Measurements from ENCODE around the gene PJA1. TPM values are rescaled to one million over a fixed set of nuclear protein-coding genes. Genes with fewer than 3 reads are reported as not detected.

Gene PJA1, protein sequence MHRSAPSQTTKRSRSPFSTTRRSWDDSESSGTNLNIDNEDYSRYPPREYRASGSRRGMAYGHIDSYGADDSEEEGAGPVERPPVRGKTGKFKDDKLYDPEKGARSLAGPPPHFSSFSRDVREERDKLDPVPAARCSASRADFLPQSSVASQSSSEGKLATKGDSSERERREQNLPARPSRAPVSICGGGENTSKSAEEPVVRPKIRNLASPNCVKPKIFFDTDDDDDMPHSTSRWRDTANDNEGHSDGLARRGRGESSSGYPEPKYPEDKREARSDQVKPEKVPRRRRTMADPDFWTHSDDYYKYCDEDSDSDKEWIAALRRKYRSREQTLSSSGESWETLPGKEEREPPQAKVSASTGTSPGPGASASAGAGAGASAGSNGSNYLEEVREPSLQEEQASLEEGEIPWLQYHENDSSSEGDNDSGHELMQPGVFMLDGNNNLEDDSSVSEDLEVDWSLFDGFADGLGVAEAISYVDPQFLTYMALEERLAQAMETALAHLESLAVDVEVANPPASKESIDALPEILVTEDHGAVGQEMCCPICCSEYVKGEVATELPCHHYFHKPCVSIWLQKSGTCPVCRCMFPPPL
- total RNA-seq (2014; rRNA removed; shearing (Covaris generic)): 38.9 and 58.4 TPM in 2 replicates

DNA sequence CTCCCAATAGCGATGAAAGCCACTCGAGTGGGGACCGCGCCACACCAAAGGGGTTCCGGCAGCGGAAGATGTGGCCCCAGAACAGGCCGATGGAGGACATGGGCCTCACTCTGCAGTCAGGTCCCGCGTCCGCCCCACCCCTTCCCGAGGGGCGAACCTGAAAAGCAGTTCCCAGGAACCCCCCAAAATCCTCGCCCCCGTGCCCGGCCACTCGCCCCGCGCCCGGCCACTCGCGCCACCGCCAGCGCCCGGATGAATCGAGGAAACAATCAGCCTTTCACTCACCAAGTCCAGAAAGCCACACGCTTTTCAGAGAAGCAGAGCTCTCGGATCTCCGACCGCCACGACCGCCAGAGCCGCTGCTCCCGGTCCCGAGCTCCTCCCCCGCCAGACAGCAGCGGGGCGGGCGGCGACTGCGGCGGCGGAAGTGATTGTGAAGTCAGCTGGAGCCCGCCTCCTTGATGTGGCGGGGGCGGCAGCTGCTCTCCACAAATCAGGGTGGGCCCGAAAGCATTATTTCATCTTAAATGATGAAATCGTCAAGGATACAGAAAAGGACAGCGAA is at the start of gene PJA1:
Gene PJA1, minus strand, starts transcription at position 367 of the 565 bp plus-strand sequence. CDS start 2,380 bp downstream, outside the sequence.
- DNase-seq (ENCODE audit: low read depth): peak; percentile 74

DNA sequence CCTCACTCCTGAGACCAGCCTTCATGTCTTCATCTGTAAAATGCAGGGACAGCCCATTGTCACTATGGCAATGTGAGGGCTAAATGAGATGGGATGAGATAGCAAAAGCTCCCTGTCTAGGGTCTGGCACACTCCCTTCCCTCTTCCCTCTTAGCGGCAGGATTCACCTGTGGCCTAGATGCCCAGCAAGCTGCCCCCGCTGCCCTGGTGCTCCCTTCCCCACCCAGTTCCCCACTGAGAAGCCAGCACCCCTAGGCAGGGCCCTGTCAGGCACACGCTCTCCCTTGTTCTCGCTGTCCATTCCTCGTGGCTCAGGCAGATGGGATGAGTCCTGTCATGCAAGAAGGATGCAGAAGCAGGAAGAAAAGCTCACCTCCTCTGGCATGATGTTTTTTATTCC is 49.2 kb upstream of the PJA1 start:
- DNase-seq (ENCODE audit: low read depth): no peak

DNA sequence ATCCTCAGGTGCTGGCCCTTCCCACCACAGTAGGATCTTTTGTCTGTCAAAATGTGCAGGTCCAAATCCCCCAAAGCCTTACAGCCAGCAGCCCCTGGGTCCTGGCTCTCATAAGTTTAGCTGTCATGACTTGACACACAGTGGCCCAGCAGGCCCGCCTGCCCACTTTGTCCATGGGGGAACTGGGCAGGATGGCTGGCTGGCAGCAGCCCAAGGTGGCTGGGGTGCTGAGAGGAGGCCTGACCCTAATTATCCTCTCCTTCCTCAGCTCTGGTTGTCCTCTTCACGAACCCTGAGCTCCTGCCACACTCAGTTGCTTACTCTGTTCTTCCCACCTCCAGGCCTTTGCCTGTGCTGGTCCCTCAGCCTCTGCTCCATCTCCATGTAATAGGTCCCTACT is 46.4 kb upstream of the PJA1 start:
- no peak for DNase-seq (ENCODE audit: low read depth)

DNA sequence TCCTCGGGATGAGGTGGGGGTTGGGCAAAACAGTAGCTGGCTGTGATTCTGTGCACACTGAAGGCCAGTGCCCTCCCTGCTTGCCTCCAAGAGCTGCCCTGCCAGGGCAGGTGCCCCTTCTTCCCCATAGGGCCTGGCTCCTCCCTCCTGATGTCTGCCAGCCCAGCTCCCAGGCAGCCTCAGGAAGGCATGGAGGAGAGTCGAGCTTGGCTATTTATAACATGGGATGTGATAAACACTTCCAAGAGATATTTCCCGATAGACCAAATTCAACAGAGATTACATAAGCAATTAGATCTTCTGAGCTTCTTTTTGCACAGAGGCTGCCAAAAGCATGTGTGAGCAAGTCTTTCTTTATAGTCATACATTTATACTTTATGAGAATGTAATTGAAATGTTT is 45.3 kb upstream of the PJA1 start:
- no peak for DNase-seq (ENCODE audit: low read depth)

DNA sequence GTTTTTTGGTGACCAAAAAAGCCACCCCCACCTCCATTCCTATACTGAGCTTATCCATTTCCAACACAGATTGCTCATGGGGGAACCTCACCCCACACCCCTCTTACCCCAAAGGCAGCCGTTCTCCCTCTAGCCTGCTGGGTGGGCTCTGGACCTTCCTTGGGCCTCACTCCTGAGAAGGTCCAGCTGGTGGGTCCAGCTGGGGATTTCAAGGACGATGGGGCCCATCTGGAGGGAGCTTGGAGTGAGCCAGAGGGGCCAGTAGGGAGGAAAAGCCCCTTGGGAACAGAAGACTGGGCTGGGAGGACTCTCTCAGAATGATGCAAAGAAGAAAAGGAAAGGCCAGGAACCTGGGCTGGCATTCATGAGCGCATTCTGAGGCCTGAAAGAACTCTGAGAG is 42.0 kb upstream of the PJA1 start:
- DNase-seq (ENCODE audit: low read depth): no peak

DNA sequence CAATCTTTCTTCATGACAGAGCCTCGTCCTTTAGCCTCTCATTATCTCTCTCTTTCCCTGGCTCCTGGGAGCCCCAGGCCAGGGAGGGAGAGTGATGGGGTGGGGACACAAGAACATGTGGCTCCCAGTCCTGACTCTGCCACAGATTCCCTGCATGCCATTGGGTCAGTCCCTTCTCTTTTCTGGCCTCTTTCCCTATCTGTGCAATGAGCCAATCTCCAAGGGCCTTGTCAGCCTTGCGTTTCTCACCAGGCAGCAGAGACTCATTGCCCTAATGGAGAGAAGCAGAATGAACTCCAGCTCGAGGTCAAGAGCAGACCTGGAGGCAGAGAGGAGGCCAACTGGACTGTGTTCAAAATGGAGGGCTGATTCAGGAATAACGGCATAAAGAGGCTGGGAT is 38.4 kb upstream of the PJA1 start:
- DNase-seq (ENCODE audit: low read depth): no peak

DNA sequence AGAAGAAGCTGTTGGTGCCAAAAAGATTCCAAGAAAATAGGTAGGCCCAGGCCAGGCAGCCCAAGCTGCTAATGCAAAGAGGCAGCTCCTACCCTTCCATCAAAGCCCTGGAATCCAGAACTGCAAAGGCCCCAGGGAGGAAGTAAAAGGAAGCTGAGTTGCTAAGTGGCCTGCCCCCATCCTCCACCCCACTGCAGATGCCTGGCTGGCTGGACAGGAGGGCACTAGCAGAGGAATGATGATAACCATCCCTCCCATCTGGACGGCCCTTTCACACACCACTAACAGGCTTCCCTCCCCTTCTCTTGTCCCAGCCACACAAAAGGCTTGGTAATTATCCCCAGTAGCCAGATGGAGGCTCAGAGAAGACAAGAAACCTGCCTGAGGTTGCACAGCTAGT is 32.4 kb upstream of the PJA1 start:
- no peak for DNase-seq (ENCODE audit: low read depth)

DNA sequence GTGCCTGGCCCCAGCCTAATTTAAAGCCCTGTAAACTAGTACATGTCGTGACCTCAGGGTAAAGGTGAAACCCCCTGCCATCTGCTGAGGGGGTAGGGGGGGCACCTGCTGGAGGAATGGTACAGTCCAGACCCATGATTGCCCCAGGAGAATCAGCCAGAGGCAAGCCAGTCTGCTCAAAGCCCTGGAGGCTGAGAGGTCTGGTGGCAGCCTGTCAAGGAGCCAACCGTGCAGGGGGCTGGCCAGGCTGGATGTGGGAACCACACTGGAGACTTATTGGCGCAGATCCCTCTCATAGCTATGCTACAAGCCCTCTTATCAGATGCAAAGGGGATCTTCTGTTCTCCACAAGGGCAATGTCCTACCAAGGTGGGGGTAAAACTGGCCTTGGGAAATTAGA is 31.4 kb upstream of the PJA1 start:
- no peak for DNase-seq (ENCODE audit: low read depth)

DNA sequence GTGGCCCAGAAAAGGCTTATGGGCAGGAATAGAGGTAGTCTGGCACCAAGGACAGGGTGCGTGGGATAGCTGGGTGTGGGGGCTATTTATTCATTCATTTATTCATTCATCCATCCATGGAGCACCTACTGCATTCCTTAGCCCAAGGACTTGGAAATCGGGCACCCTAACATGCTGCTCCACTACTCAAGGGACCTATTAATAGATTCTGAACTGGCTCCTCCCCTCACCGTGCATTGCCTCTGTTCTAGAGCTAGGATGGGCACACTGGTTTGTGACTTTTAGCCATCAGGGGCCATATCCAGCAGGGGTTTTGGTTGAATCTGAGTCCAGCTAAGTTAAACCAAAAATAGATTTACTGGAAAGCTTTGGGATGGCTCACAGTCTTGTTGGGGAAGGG is 30.6 kb upstream of the PJA1 start:
- no peak for DNase-seq (ENCODE audit: low read depth)

DNA sequence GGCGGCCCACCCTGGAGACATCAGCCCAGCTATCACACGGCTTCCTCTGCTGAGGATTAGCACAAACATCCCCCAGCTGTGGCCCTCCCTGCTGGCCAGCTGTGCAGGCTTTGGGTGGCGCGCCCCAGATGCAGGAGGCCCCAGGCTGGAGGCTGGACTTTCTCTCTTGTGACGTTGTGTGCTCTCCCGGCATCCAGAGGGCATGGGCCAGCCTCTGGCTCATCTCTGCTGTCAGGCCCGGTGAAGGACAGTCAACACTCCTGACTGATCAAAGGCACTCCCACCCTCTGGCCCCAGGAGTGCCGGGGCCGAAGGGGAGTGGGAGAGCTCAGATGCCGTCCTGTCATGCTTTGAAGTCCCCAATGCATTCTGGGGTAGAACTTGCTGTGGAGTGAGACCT is 29.9 kb upstream of the PJA1 start:
- DNase-seq (ENCODE audit: low read depth): no peak

DNA sequence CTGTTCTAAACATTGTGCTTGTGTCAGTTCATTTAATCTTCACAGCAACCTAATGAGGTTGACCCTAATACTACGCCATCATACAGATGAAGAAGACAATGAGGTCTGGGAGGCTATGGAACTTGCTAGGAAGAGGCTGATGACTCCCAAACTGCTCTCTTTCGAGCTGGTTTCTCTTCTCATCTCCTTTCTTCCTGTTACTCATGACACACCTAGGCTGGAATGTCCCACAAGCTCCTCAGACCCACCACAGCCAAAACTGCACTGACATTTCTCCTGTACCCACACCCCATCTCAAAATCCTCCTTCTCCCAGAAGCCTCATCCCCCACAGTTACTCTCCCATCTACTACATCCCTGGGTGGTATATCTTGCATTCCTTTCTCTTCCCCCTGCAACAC is 27.4 kb upstream of the PJA1 start:
- peak; percentile 33 for DNase-seq (ENCODE audit: low read depth)

DNA sequence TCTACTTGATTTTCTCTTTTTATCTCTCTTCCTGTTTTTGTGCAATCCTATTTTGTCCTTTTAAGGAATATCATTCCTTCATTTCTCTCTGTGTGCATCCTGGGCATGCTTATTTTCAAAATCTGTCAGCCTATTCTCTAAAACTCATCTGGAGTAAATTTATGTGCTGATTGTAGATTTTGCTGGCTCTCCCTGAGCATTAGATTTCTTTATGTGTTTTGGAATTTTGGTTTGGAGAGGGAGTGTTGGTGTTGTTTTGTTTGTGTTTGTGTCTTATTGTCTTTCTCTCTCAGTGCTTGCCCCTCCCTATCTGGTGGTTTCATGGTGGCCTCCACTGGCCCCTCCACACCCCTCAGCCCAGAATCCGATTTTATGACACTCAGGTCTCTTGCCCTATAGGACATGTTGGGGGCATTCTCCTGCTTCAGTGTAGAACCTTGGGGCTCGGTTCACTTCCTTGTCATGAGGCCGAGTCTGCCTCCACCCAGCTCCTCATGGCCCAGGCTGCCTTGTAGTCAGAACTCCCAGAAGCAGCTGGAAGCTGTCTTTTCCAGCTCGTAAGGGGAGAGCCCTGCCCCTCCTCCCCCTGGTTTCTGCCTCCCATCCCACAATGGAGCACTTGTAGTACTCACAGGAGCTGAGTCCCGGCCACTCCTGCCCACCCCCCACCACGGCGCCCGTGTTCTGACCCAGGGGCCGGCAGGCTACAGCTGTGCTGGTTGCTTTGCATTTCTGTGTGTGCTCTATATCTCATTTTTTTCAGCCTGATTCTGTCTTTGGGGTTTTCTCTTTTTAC is 24.5 kb upstream of the PJA1 start:
- DNase-seq (ENCODE audit: low read depth): no peak

DNA sequence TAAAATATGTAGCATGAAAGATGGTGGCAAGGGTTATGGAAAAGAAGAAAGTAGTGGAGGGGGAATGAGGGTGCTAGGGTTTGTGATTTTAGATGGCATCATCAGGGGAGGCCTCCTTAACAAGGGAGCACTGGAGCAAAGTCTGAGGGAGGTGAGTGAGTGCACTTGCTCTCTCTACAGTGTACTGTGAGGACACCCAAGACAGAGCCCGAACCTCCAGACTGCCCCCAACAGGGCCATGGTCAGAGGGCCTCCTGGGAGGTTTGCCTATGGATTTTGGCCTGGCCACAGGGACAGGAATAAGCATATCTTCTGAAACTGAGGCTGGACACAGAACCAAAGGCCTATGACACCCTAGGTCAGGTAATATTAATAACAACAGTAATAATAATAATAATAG is 21.4 kb upstream of the PJA1 start:
- no peak for DNase-seq (ENCODE audit: low read depth)

DNA sequence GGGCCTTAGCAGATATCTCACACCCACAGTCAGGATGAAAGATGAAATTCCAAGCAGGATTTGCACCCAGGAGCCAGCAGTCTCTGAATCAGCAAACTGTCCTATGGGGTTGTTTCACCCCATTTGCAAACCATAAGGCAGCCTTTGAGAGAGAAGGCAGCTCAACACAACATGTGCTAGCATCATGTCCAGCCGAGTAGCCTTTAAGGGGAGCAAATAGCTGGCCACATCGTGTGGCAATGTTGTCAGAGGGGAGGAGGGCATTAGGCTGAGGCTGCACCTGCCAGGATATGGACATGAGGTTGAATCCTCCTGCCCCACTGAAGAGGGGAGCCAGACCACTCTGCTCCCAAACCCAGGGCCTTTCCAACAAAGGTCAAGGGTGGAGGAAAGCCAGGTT is 20.6 kb upstream of the PJA1 start:
- no peak for DNase-seq (ENCODE audit: low read depth)

DNA sequence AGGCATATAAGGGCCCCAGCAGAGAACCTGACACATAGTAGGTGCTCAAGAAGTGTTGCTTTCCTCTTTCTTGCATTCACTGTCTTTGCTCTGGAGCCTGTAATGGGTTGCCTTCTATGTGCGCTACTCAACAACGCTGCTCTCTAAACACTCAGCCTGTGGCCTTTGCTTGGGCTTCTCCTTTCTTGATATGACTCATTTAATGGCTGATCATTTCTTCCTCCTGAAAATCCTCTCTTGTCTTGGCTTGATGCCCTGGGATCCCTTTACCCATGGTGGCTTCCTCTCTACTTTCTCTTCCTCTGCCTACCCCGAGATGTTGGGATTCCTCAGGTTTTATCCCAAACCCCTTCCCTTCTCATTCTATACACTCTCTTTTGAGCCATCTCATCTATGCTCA is 19.9 kb upstream of the PJA1 start:
- DNase-seq (ENCODE audit: low read depth): peak; percentile 20

DNA sequence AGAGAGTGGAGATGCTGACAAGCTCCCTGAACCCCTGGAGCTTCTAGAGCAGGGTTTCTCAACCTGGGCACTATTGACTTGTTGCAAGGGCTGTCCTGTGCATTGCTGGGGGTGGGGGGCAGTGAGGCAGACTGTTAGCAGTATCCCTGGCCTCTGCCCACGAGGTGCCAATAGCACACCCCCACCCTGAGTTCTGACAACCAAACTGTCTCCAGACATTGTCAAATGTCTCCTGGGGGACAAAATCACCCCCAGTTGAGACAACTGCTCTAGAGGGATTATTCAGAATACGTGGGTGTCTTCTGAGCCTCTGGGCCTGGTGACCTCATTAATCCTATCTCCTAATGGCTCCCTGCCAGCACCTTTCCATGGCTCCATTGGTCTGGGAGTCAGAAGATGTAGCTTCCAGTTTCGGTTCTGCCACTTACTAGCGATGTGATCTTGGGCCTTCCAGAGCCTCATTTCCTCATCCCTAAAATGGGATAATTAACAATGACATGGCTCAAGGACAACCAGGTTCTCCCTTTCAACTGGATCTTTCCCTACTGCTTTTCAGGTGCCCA is 17.6 kb upstream of the PJA1 start:
- peak; percentile 20 for DNase-seq (ENCODE audit: low read depth)

DNA sequence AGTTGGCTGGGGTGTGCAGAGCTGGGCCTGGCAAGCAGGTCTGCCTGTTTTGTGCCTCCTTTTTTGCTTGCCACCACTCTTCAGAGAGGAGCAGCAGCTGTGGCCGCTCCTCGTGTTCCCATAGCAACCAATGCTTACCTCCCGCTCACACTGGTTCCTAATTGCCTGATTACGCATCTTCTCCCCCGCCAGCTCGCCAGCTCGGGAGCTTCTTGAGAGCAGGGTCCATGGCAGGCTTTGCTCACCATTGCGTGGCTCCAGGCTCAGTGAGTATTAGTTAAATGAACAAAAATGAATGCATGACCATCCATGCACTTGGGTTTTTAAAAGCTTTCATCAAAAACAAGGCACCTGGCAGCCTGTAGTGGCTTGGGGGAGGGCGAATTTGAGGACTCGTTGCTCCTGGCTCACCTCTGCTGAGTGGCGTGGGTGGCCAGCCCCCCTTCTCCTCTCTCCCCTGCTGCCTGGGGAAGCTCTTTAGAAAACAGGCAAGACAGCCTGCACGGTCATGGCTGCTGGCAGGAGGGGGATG is 14.2 kb upstream of the PJA1 start:
- peak; percentile 58 for DNase-seq (ENCODE audit: low read depth)

DNA sequence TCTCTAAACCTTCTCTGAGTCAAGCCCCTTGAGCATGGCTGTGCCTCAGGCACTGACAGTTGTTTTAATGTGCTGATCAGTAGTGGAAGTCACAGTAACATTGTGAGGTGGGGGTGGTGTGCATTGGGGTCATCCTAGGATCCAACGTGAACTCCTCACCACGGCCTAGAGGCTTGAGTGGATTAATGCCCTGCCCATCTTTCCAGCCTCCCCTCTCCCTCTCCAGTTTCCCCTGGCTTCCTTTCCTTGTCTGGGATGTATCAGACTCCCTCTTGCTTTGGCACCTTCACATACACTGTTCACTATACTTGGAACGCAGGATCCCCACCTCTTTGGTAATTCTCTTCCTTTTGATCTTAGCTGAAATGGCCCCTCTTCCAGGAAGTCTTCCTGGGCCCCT is 13.3 kb upstream of the PJA1 start:
- DNase-seq (ENCODE audit: low read depth): no peak

DNA sequence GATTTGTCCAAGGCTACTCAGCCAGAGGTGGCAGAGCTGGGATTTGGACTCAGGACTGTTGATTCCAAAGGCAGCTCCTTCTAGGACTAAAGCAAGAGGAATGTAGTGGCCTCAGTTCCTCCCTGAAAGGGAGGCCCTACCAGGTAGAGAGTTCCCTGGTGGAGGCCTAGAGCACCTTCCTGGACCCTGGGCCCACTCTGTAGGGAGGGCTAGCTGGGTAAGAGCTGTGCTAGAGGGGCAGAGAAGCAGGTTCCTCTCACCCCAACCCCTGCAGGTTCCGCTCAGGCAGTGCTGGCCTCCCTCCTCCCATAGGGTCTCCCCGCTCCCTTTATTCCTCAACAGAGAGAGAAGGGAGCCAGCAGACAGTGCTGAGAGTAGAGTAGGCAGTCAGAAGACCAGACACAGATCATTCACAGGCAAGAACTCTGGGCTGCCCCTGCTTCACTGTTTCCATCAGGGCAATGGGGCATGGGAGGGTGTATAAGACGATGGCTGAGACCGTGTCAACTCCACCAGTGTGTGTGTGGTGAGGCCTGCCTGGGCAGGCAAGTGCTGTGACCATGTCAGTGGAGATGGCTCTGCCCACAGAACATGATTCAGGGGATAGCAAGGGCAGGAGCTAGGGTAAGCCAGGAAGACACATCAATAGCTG is 12.4 kb upstream of the PJA1 start:
- DNase-seq (ENCODE audit: low read depth): no peak

DNA sequence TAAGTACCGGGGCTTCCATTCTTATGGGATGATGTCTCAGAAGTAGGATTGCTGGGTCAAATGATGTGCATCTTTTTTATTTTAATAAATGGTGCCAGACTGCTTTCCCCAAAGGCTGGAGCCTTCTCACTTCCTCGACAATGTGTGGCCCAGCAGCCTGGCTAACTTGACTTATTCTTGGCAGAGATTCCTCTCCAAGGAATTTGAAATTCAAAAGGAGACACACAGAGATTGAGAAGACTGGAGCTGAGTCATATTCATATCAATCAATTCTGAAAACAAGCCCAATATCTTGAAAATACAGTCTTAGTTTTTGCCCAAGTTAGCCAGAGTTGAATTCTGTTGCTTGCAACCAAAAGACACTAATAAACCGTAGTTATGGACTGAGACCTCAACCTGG is 10.8 kb upstream of the PJA1 start:
- DNase-seq (ENCODE audit: low read depth): no peak

DNA sequence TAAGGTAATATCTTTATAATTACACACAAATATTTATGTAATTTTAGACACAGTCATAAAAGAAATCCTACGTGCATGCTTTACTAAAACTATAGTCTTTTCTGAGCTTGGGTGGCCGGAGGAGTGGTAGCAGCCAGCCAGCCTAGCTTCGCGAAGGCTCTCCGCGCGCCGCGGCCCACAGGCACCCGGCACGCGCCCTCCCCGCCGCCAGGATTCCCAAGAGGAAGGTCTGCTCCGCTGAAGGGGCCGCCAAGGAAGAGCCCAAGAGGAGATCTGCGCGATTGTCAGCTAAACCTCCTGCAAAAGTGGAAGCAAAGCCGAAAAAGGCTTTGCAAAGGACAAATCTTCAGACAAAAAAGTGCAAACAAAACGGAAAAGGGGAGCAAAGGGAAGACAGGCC is 8.7 kb upstream of the PJA1 start:
- no peak for DNase-seq (ENCODE audit: low read depth)
